ENCODE results near the gene ZNF608. TPM values are rescaled to one million over a fixed set of nuclear protein-coding genes. Genes with fewer than 3 reads are reported as not detected.

The ZNF608 gene
- polyA plus RNA-seq, 1 donor (not counting 4 experiments of a cell fraction or from before 2014, with no cell fraction given): 1.1 TPM

DNA sequence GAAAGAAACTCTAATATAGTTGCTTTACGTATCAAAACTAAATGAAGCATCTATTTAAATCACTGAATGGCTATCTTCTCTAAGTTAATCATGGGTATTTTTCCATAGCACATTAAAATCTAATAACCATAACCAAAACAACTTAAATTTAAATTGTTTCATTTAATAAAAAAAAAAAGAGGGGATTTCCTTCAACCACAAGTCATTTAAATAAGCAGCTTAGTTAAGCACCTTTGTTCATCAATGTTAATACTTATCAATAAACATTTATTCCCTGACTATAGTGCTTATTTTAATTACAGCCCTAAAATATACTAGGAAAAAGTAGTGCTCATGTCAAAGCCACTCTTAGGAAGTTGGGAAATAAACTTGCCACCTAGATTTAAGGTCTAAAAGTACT is 30.3 kb downstream of the ZNF608 start:
- no peaks in the 10 kb centered on the region for H3K27me3 ChIP-seq (ENCODE audit: control insufficient read depth, extremely low read depth, insufficient read depth, low read length)
- H3K4me1 ChIP-seq (ENCODE audit: control insufficient read depth, extremely low read depth, insufficient read depth, low read length): no peaks in the 10 kb centered on the region
- H2AFZ ChIP-seq (ENCODE audit: control insufficient read depth, low read length): no peak overlapping the region
- H4K20me1 ChIP-seq (ENCODE audit: control insufficient read depth, extremely low read depth, insufficient read depth, low read length): no peaks in the 10 kb centered on the region
- no peak for FAIRE-seq
- H3K9me3 ChIP-seq (ENCODE audit: control insufficient read depth, low read depth, low read length): no peaks in the 10 kb centered on the region
- H3K4me2 ChIP-seq (ENCODE audit: control insufficient read depth, extremely low read depth, insufficient read depth, low read depth, low read length): no peak overlapping the region
- no peak for DNase-seq (ENCODE audit: low read depth, low spot score)
- H3K9me1 ChIP-seq (ENCODE audit: control insufficient read depth, extremely low read depth, insufficient read depth, low read length): no peaks in the 10 kb centered on the region
- H3K4me3 ChIP-seq (ENCODE audit: control insufficient read depth in 2 of 3, extremely low read depth in 1 of 3, insufficient read depth in 2 of 3, low read depth in 1 of 3, low read length in 3 of 3): no peak overlapping the region
- no peaks in the 10 kb centered on the region for H3K36me3 ChIP-seq (ENCODE audit: control insufficient read depth in 2 of 2, extremely low read depth in 1 of 2, insufficient read depth in 2 of 2, low read length in 2 of 2)
- TF ChIP-seq EZH2 (IDR thresholded peaks at IDR 0.05; ENCODE audit: low read length): no peak
- TF ChIP-seq, protein P1, sequence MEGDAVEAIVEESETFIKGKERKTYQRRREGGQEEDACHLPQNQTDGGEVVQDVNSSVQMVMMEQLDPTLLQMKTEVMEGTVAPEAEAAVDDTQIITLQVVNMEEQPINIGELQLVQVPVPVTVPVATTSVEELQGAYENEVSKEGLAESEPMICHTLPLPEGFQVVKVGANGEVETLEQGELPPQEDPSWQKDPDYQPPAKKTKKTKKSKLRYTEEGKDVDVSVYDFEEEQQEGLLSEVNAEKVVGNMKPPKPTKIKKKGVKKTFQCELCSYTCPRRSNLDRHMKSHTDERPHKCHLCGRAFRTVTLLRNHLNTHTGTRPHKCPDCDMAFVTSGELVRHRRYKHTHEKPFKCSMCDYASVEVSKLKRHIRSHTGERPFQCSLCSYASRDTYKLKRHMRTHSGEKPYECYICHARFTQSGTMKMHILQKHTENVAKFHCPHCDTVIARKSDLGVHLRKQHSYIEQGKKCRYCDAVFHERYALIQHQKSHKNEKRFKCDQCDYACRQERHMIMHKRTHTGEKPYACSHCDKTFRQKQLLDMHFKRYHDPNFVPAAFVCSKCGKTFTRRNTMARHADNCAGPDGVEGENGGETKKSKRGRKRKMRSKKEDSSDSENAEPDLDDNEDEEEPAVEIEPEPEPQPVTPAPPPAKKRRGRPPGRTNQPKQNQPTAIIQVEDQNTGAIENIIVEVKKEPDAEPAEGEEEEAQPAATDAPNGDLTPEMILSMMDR (optimal IDR thresholded peaks at IDR 0.05 in 1 of 3, IDR thresholded peaks at IDR 0.05 in 1 of 3, conservative IDR thresholded peaks at IDR 0.05 in 1 of 3; ENCODE audit: extremely low read depth in 1 of 3, insufficient read depth in 2 of 3, low read length in 3 of 3): no peak
- H3K79me2 ChIP-seq (ENCODE audit: control insufficient read depth, insufficient read depth, low read length): no peaks in the 10 kb centered on the region
- no peak overlapping the region for H3K9ac ChIP-seq (ENCODE audit: control insufficient read depth, extremely low read depth, insufficient read depth, low read length)
- H3K27ac ChIP-seq (ENCODE audit: control insufficient read depth, insufficient read depth, low read length): no peak overlapping the region
- dilution Hi-C loops (cut with MboI; ENCODE audit: extremely low pct_ligation_motif_present, low sequenced_read_pairs): no loop called here

- Histone ChIP-seq H2AFZ (ENCODE audit: control insufficient read depth, low read length) (no peak overlapping the region), H3K9ac (ENCODE audit: control insufficient read depth, extremely low read depth, insufficient read depth, low read length) (no peak overlapping the region), H4K20me1 (ENCODE audit: control insufficient read depth, extremely low read depth, insufficient read depth, low read length) (no peaks in the 10 kb centered on the region), H3K4me1 (ENCODE audit: control insufficient read depth, extremely low read depth, insufficient read depth, low read length) (no peaks in the 10 kb centered on the region), H3K27me3 (ENCODE audit: control insufficient read depth, extremely low read depth, insufficient read depth, low read length) (no peaks in the 10 kb centered on the region), H3K9me3 (ENCODE audit: control insufficient read depth, low read depth, low read length) (no peaks in the 10 kb centered on the region), H3K79me2 (ENCODE audit: control insufficient read depth, insufficient read depth, low read length) (no peaks in the 10 kb centered on the region), H3K27ac (ENCODE audit: control insufficient read depth, insufficient read depth, low read length) (no peak overlapping the region), H3K36me3 (ENCODE audit: control insufficient read depth in 2 of 2, extremely low read depth in 1 of 2, insufficient read depth in 2 of 2, low read length in 2 of 2) (no peaks in the 10 kb centered on the region), H3K4me2 (ENCODE audit: control insufficient read depth, extremely low read depth, insufficient read depth, low read depth, low read length) (no peak overlapping the region), H3K9me1 (ENCODE audit: control insufficient read depth, extremely low read depth, insufficient read depth, low read length) (no peaks in the 10 kb centered on the region), H3K4me3 (ENCODE audit: control insufficient read depth in 2 of 3, extremely low read depth in 1 of 3, insufficient read depth in 2 of 3, low read depth in 1 of 3, low read length in 3 of 3) (no peak overlapping the region)
- TF ChIP-seq, protein P1 (optimal IDR thresholded peaks at IDR 0.05 in 1 of 3, IDR thresholded peaks at IDR 0.05 in 1 of 3, conservative IDR thresholded peaks at IDR 0.05 in 1 of 3; ENCODE audit: extremely low read depth in 1 of 3, insufficient read depth in 2 of 3, low read length in 3 of 3): no peak
- TF ChIP-seq EZH2 (IDR thresholded peaks at IDR 0.05; ENCODE audit: low read length): no peak
- dilution Hi-C loops (cut with MboI; ENCODE audit: extremely low pct_ligation_motif_present, low sequenced_read_pairs): no loop called here
- no peak for FAIRE-seq
- DNase-seq (ENCODE audit: low read depth, low spot score): no peak
Observed at GRCh38 chr5:124714910-124715309, 31.5 kb downstream of the ZNF608 start.
